Measurements from ENCODE around the gene M1AP.
A peak's percentile ranks its signal among the peaks of the same experiment; 100 is the strongest.

DNA sequence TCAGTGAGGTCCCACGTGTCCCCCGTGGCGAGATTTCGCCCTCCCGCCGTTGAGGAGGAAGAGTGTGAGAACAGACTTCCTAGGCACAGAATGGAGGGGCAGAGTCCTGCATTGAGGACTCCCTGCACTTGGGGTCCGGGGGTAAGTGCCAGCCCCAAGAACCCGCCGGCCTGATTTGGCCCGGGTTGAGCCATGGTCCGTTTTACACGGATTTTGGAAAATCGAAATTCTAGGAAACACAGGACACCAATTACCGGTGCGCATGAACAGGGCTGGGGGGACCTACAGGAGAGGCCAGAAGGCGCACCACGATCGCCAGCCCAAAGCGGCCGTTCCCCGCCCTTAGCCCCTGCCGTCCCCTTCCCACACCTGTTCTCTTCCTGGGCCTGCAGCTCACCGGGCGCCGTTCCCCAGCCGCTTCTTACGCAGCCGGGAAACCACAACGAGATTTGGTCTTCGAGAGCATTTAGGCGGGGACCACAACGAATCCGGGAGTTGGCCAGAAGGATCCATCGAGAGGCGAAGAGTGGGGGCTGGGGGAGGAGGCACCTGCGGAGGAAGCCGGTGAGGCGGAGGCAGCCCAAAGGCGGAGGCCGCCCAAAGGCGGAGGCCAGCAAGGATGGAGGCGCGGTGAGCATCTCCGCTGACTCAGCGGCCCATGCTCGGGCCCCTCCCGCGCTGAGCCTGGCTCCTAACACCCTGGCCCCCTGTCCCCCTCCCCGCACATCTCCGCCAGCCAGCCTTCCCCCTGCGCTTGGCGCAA, 134.3 kb downstream of the M1AP start:
- peak in 2 of 3 donors; percentile 80 to 86 for TF ChIP-seq POLR2AphosphoS5 (IDR thresholded peaks at IDR 0.05)
- TF ChIP-seq, protein P1, sequence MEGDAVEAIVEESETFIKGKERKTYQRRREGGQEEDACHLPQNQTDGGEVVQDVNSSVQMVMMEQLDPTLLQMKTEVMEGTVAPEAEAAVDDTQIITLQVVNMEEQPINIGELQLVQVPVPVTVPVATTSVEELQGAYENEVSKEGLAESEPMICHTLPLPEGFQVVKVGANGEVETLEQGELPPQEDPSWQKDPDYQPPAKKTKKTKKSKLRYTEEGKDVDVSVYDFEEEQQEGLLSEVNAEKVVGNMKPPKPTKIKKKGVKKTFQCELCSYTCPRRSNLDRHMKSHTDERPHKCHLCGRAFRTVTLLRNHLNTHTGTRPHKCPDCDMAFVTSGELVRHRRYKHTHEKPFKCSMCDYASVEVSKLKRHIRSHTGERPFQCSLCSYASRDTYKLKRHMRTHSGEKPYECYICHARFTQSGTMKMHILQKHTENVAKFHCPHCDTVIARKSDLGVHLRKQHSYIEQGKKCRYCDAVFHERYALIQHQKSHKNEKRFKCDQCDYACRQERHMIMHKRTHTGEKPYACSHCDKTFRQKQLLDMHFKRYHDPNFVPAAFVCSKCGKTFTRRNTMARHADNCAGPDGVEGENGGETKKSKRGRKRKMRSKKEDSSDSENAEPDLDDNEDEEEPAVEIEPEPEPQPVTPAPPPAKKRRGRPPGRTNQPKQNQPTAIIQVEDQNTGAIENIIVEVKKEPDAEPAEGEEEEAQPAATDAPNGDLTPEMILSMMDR (IDR thresholded peaks at IDR 0.05), result no peak
- TF ChIP-seq POLR2A (IDR thresholded peaks at IDR 0.05), result no peak
- no peak for TF ChIP-seq EP300 (IDR thresholded peaks at IDR 0.05; ENCODE audit: low read depth)
